ENCODE results near the gene PHF3.

PHF3 gene, protein sequence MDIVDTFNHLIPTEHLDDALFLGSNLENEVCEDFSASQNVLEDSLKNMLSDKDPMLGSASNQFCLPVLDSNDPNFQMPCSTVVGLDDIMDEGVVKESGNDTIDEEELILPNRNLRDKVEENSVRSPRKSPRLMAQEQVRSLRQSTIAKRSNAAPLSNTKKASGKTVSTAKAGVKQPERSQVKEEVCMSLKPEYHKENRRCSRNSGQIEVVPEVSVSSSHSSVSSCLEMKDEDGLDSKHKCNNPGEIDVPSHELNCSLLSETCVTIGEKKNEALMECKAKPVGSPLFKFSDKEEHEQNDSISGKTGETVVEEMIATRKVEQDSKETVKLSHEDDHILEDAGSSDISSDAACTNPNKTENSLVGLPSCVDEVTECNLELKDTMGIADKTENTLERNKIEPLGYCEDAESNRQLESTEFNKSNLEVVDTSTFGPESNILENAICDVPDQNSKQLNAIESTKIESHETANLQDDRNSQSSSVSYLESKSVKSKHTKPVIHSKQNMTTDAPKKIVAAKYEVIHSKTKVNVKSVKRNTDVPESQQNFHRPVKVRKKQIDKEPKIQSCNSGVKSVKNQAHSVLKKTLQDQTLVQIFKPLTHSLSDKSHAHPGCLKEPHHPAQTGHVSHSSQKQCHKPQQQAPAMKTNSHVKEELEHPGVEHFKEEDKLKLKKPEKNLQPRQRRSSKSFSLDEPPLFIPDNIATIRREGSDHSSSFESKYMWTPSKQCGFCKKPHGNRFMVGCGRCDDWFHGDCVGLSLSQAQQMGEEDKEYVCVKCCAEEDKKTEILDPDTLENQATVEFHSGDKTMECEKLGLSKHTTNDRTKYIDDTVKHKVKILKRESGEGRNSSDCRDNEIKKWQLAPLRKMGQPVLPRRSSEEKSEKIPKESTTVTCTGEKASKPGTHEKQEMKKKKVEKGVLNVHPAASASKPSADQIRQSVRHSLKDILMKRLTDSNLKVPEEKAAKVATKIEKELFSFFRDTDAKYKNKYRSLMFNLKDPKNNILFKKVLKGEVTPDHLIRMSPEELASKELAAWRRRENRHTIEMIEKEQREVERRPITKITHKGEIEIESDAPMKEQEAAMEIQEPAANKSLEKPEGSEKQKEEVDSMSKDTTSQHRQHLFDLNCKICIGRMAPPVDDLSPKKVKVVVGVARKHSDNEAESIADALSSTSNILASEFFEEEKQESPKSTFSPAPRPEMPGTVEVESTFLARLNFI (N-terminal part only)

DNA sequence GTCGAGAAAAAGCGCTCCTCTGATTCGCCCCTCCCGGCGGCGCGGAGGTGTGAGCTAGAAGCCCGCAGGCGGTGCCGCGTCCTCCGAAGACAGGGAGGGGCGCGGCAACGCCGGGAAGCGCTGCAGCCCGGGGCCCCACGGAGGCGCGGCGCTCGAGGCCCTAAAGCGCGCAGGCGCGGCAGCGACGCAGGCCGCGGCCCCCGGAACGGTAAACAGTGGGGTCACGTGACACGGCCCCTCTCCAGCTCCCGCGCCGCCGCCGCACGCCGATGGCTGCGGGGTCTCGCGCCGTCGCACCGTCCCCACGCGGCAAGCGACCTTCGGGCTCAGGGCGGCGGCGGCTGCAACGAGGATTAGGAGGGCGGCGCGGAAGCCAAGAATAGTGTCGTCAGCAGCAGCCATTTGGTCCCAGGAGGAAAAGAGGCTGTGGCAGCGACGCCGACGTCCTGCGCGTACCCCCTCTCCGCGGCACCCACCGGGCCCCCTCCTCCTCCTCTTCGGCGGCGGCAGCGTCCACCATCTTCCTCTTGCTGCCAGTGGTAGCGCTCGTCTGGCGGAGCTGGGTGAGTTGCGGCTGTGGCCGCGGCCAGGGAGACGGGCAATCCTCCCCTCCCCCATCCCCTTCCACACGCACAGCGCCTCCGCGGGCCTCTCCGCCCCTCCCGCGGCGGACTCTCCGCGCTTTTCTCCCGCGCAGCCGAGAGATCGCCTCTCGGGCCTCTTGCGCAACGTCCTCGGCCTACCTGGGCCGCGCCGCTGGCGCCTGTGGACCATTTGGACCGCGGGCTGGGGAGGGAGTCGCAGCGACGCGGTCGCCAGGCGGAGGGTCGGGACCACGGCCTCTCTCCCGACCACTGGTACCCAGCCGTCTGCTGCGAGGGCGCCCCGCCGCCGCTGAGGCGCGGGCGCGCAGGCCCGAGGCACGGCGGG lies at the start of gene PHF3:
TSS of gene PHF3 (plus strand) at position 215 of the 930 bp plus-strand sequence. CDS start 10,750 bp downstream, outside the sequence.
- DNase-seq, result peak; percentile 87

DNA sequence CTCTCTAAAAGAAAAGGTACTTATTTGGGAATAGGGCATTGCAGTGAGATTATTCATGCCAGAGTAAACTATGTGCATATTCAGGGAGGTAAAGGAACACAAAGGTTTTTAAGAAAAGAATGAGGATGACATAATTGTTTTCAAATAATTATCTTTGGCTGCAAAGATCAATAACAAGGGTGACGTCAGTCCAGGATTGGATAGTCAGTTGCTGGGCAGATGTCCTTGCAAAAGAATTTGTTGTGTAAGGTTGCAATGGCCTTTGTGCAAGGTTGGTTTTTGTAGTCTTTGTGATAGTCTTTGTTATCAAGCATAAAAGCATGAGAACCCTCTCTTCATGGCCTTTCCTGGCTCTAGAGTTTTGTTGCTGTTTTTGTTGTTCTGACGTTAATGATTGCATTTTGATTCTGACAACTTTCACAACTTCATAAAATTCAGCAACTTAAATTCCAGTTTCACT lies 45.6 kb upstream of the PHF3 start:
- DNase-seq, result no peak

- no peak for DNase-seq
Measured at GRCh38 chr6:63592886-63593285, 42.7 kb upstream of the PHF3 start.

DNA sequence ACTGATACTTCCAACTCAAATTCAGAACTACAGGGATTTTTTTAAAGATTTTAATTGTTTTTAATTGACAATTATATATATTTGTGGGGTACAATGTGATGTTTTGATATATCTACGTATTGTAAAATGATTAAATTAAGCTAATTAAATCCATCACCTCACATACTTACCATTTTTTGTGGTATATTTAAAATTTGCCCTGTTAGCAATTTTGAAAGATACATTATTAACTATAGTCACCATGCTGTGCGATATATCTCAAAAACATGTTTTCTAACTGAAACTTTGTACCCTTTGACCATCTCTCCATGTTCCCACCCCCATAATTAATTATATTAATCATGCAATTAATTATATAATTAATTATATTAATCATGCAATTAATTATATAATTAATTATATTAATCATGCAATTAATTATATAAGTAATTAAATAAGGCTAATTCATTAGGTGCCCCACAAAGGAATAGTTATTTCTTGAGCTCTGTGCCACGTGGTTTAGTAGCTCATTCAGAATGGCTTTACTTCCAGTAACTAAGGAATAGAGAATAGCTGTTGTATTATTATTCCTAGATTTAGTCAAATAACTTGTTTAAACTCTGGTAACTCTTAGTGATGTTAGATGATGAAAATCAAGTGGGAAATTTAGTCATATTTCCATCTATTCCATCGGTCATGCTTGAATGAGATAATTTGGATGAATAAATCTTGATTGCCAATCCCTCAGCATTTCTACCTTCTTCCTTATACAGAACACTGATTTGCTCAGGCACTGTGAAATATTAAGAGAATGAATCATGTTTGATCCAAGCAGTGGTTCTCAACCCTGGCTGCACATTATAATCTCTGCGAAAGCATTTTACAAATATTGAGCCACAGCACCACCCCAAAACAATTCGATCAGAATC lies 38.2 kb upstream of the PHF3 start:
- DNase-seq, result no peak

DNA sequence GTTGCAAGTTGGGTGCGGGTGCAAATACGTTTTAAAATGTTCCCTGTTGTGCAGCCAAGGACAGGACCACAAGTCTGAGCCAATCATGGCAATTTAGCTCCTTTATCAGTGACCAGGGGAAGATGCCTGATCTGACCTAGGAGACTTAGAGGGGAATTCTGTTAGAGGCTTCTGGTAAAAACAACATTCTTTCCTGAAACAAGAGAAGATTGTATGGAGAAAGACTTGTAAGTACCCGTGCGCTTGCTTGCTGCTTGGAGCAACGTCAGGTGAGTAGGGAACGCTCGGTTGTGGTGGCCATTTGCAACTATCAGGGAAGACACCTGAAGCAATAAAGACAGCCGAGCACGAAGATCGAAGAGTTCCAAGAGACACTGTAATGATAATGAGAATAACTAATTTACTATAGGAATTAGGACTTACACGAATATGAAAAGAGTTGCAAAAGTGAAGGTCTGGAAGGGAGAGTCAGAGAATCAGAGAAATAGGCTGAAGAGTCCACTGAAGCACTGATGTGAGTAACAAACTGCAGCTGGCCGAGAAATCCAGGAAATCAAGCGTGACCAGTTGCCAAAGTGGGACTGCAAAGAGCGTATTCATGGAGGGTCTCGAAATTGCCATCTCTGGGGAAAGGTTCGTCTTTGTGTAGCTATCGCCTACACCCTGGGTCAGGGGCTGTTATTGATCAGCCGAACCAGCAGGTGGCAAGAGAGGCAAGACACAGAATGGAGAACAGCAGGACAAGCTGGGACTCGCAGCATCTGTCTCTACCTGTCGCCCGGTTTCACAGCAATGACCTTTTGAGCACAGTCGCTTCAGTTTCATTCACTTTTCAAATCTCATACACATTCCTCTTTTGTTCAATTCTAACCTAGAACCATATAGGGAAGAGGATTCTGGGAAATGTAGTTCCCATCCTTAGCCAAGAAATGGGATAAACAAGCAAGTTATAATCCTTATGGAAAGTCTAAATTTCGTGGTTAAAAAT lies 37.3 kb upstream of the PHF3 start:
- peak; percentile 59 for DNase-seq

DNA sequence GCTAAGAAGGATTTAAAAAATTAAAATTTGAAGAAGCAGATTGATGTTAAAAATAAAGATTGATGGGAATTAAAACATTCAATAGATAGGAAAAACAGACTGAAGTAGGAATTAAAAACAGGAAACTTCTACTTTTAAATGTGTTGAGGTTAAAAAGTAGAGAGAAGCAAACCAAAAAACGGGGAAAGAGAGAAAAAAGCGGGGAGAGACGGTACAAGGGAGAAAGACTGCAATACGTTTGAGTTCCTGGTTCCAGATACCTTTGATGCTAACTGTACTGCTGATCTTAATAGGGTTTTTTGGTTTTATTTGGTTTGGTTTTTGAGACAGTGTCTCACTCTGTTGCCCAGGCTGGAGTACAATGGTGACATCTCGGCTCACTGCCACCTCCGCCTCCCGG lies 36.4 kb upstream of the PHF3 start:
- no peak for DNase-seq

DNA sequence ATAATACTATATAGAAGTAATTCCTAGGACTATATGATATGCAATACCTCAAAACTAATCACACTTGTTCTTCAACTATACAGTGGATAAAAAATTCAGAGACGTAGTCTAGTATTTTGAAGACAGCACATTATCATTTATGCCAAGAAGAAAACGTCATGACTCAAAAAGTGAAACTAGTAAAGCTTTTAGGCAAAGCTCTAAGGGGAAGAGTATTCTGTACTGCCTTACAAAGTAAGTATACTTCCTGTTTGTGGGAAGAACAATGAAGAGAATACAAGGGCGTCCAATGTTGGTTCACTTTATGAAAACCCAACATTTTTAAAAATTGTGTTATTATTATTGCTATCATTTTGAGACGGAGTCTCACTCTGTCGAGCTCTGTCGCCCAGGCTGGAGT lies 35.5 kb upstream of the PHF3 start:
- no peak for DNase-seq

GRCh38 chr6:63609231-63609630 lies 26.4 kb upstream of the PHF3 start:
- no peak for DNase-seq

GRCh38 chr6:63610944-63611343 lies 24.7 kb upstream of the PHF3 start:
- no peak for DNase-seq

DNA sequence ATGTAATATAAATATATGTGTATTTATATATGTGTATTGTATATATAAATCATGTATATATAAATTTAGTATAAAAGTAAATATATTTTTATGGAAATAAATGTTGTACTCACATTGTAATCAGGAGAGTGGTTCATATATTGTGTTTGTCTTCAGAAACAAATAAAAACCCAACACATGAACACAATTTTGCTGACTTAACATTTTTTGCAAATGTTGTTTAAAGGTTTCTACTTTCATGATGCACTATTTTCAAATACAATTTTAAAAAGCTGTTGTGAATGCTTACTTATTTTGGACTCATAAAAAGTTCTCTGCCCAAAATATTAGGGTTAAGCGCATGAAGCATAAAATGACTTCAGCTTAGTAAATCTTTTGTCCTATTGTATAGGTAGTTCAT lies 24.0 kb upstream of the PHF3 start:
- DNase-seq, result no peak

DNA sequence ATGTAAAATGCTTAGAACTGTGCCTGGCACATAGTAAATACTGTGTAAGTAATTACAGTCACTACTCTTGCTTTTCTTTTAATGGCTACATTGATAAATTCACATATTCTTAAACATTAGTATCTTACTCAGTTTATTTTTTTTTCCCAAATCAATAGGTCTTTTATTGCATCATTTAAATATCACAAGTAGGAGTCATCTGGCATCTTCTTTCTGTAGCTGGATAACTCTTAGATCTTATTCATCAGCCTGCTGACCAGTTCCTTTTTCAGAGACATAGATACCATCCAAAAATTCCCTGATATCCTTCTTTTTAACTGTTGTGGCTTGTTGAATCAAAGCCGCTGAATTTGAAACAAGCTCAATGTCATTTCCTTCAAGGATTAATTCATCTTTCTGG lies 20.0 kb upstream of the PHF3 start:
- DNase-seq, result no peak

DNA sequence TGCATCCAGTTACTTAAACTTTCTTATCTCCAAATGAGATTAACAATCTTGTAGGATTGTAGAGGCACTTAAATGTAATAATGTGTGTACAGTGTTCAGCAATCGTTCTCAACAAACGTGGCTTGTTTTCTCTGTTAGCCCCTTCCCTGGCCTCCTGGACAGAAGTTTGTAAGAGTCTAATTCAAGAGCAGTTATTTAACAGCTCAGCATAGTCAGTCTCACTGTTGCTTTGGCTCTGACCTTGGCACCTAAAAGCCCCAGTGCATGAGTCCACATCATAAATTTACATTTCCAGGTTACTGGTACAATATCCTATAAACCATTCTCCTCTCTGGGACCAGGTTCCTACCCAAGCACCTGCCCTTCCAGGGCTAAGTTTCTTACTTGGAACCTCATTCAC lies 11.5 kb upstream of the PHF3 start:
- DNase-seq, result no peak

- no peak for DNase-seq
Measured at GRCh38 chr6:63630466-63630865, 5.1 kb upstream of the PHF3 start.

DNA sequence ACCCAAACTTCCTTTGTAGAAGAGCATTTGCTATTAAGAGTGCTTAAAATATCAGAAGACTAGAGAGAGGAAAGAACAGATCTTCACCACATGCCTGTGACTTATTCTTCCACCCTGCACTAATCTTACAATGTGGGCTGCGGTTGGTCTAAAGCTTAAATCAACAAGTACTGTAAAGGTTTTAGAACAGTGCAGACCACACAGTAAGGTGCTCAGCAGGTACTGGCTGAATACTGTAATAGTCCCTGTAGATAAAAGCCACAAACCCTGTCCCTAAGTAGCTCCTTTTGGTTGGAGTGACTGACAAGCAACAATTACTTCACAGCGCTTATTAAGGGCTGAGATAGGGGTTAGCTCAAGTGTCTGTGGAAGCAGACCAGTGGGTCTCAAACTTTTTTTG lies 972 bp upstream of the PHF3 start:
- no peak for DNase-seq

DNA sequence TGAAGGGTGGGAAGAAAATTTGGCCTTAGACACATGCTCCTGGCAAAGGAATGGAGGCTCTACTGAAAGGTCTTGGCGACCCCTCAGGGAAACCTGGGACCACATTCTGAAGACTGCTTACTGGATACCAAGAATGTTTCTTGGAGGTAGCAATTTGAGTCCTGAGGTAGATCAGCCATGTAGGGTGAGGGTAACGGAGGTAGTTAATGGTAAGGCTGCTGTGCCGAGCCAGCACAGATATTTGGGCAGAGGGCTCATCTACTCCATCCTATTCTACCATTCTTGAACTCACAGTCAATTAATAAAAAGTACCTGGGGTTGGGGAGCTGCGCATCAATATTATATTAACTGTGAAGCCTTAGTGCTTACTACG lies 401 bp upstream of the PHF3 start:
- no peak for DNase-seq

DNA sequence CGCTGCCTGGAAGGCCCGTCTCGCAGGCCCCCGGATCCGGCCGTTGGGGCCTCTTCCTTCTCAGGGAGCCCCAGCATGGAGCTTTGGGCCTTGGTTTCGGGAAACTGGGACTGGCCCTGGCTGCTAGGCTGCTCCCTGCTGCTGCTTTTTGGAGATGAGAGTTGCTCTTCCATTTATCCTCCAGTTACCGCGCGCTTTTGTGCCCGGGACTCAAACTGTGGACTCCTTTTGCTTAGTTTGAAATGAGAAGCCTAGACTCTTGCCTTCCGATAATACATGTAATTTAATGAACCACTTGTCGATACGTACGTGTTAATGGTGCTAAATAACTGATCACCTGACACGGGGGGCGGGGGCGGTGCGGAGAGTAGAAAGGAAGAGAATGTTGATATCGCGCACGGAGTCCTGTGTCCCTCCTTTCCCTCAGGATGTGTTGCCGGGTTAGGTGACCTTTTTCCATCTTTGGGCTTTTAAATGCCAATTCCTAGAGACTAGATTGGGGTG lies 968 bp downstream of the PHF3 start:
- peak; percentile 52 for DNase-seq

- no peak for DNase-seq
Measured at GRCh38 chr6:63637865-63638445, 2.4 kb downstream of the PHF3 start.

- DNase-seq, result no peak
Measured at GRCh38 chr6:63640062-63640461, 4.5 kb downstream of the PHF3 start.

DNA sequence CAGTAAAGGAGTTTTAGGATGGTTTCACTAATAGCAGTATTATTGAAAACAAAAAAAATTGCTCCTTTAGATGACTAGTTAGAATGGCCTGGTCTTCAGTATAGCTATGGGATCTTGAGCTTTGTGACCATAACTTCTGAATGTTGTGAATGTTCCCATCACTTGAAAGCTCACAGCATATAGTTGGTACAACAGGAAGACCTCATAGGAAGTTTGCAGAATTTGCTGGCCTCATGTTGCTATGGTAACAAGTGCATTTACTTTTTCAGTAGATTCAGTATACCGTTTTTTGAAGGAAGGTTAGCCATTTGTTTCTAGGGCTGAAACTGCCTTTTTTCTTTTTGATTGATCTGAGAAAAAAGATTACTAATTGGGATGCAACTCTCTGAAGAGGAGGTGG lies 8.3 kb downstream of the PHF3 start:
- no peak for DNase-seq
